NCI-H2081 treated with DMSO at 0.1 percent for 48 hours (cell line): Measurements from ENCODE around the gene ONECUT2.

ENCODE experiments used
- DNase-seq: peaks from one replicate; lab custom pipeline; 2025; lab: John Stamatoyannopoulos, UW

Gene ONECUT2

GRCh38 chr18:57431467-57432080 lies 3.6 kb upstream of the ONECUT2 start:
- DNase-seq = no peak

- no peak for DNase-seq
Observed at GRCh38 chr18:57432140-57432539, 3.0 kb upstream of the ONECUT2 start.

GRCh38 chr18:57432751-57433400 lies 2.3 kb upstream of the ONECUT2 start:
- DNase-seq = no peak

- DNase-seq = no peak
Observed at GRCh38 chr18:57433482-57433881, 1.7 kb upstream of the ONECUT2 start.

GRCh38 chr18:57433934-57434535 lies 1.1 kb upstream of the ONECUT2 start:
- DNase-seq = no peak

GRCh38 chr18:57435846-57436190 lies 644 bp downstream of the ONECUT2 start:
- no peak for DNase-seq

- DNase-seq = no peak
Observed at GRCh38 chr18:57436191-57436964, 1.2 kb downstream of the ONECUT2 start.

GRCh38 chr18:57436965-57437333 lies 1.8 kb downstream of the ONECUT2 start:
- no peak for DNase-seq

GRCh38 chr18:57437402-57437765 lies 2.2 kb downstream of the ONECUT2 start:
- DNase-seq = no peak

- DNase-seq = peak; percentile 20
Observed at GRCh38 chr18:57437766-57438671, 2.8 kb downstream of the ONECUT2 start.

GRCh38 chr18:57438743-57439608 lies 3.8 kb downstream of the ONECUT2 start:
- no peak for DNase-seq

GRCh38 chr18:57439609-57439968 lies 4.4 kb downstream of the ONECUT2 start:
- DNase-seq = no peak

- DNase-seq = no peak
Observed at GRCh38 chr18:57439985-57440330, 4.8 kb downstream of the ONECUT2 start.

GRCh38 chr18:57440331-57441070 lies 5.3 kb downstream of the ONECUT2 start:
- DNase-seq = no peak

GRCh38 chr18:57441071-57441794 lies 6.1 kb downstream of the ONECUT2 start:
- no peak for DNase-seq

- no peak for DNase-seq
Observed at GRCh38 chr18:57443247-57443646, 8.1 kb downstream of the ONECUT2 start.

GRCh38 chr18:57443702-57444101 lies 8.5 kb downstream of the ONECUT2 start:
- DNase-seq = no peak

- no peak for DNase-seq
Observed at GRCh38 chr18:57444301-57444759, 9.2 kb downstream of the ONECUT2 start.

GRCh38 chr18:57445488-57446319 lies 10.5 kb downstream of the ONECUT2 start:
- no peak for DNase-seq
